Astrocyte (in vitro differentiated cells and primary cell): ENCODE data around the gene PREX1.

Experiments
- EZH2 ChIP-seq: IDR thresholded peaks from 2 replicates; pipeline ENCODE4 v1.6.1; 2012; ENCODE audit warnings: mild to moderate bottlenecking, low read length, inconsistent platforms; ENCODE audit not compliant: insufficient read depth
- TF ChIP-seq, protein P1 (sequence below): IDR thresholded peaks from 2 replicates; pipeline ENCODE4 v1.5.1; 2011; ENCODE audit warnings: low read depth, mild to moderate bottlenecking, inconsistent platforms, low read length, moderate library complexity; ENCODE audit not compliant: insufficient read depth

GRCh38 chr20:48582673-48582985 lies 245.2 kb downstream of the PREX1 start:
- TF ChIP-seq, protein P1, sequence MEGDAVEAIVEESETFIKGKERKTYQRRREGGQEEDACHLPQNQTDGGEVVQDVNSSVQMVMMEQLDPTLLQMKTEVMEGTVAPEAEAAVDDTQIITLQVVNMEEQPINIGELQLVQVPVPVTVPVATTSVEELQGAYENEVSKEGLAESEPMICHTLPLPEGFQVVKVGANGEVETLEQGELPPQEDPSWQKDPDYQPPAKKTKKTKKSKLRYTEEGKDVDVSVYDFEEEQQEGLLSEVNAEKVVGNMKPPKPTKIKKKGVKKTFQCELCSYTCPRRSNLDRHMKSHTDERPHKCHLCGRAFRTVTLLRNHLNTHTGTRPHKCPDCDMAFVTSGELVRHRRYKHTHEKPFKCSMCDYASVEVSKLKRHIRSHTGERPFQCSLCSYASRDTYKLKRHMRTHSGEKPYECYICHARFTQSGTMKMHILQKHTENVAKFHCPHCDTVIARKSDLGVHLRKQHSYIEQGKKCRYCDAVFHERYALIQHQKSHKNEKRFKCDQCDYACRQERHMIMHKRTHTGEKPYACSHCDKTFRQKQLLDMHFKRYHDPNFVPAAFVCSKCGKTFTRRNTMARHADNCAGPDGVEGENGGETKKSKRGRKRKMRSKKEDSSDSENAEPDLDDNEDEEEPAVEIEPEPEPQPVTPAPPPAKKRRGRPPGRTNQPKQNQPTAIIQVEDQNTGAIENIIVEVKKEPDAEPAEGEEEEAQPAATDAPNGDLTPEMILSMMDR, result no peak
- no peak for TF ChIP-seq EZH2
